ENCODE data around the gene DIDO1. TPM values are rescaled to one million over a fixed set of nuclear protein-coding genes. Genes with fewer than 3 reads are reported as not detected.
"Not testable (repeated sequence)": the region's sequence is repeated elsewhere in the genome, so short reads cannot be mapped to it uniquely, and the experiment has no call there.

The DIDO1 gene
- total RNA-seq, 2 donors from 2014 or later = 38.5 to 44.1 TPM

- intact Hi-C loops (cut with DNase I) = no loop called here
Measured at GRCh38 chr20:62937268-62938104, 11.2 kb upstream of the DIDO1 start.

GRCh38 chr20:62935968-62936585 lies 9.8 kb upstream of the DIDO1 start:
- intact Hi-C loops (cut with DNase I) = no loop called here
- no peak for DNase-seq (ENCODE audit: low spot score)

More at GRCh38 chr20:62937268-62938104, 11.2 kb upstream of the DIDO1 start:
- DNase-seq (ENCODE audit: low spot score) = peak; percentile 99

- DNase-seq (ENCODE audit: low spot score) = no peak
- intact Hi-C loops (cut with DNase I) = no loop called here
Measured at GRCh38 chr20:62935204-62935967, 9.1 kb upstream of the DIDO1 start.

- intact Hi-C loops (cut with DNase I) = no loop called here
- DNase-seq (ENCODE audit: low spot score) = no peak
Measured at GRCh38 chr20:62933966-62934365, 7.7 kb upstream of the DIDO1 start.

- intact Hi-C loops (cut with DNase I) = no loop called here
- DNase-seq (ENCODE audit: low spot score) = no peak
Measured at GRCh38 chr20:62931464-62931863, 5.2 kb upstream of the DIDO1 start.

- intact Hi-C loops (cut with DNase I) = no loop called here
- DNase-seq (ENCODE audit: low spot score) = no peak
Measured at GRCh38 chr20:62929051-62929538, 2.8 kb upstream of the DIDO1 start.

GRCh38 chr20:62928246-62928939 lies 2.1 kb upstream of the DIDO1 start:
- intact Hi-C loops (cut with DNase I) = no loop called here
- no peak for DNase-seq (ENCODE audit: low spot score)

- intact Hi-C loops (cut with DNase I) = no loop called here
- DNase-seq (ENCODE audit: low spot score) = no peak
Measured at GRCh38 chr20:62927128-62927705, 912 bp upstream of the DIDO1 start.

GRCh38 chr20:62925420-62926228 lies 681 bp downstream of the DIDO1 start:
- intact Hi-C loops (cut with DNase I) = no loop called here

GRCh38 chr20:62925076-62925419 lies 1.3 kb downstream of the DIDO1 start:
- no peak for DNase-seq (ENCODE audit: low spot score)
- intact Hi-C loops (cut with DNase I) = no loop called here

More at GRCh38 chr20:62925420-62926228, 681 bp downstream of the DIDO1 start:
- DNase-seq (ENCODE audit: low spot score) = no peak

- no peak for DNase-seq (ENCODE audit: low spot score)
- intact Hi-C loops (cut with DNase I) = no loop called here
Measured at GRCh38 chr20:62924442-62925075, 1.7 kb downstream of the DIDO1 start.

- no peak for DNase-seq (ENCODE audit: low spot score)
- intact Hi-C loops (cut with DNase I) = no loop called here
Measured at GRCh38 chr20:62923669-62924441, 2.5 kb downstream of the DIDO1 start.

GRCh38 chr20:62923059-62923668 lies 3.1 kb downstream of the DIDO1 start:
- DNase-seq (ENCODE audit: low spot score); intact Hi-C loops (cut with DNase I): not testable (repeated sequence)

- DNase-seq (ENCODE audit: low spot score) = no peak
- intact Hi-C loops (cut with DNase I) = no loop called here
Measured at GRCh38 chr20:62922451-62922921, 3.8 kb downstream of the DIDO1 start.

GRCh38 chr20:62921119-62921687 lies 5.1 kb downstream of the DIDO1 start:
- DNase-seq (ENCODE audit: low spot score) = no peak
- intact Hi-C loops (cut with DNase I) = no loop called here

GRCh38 chr20:62920039-62920645 lies 6.2 kb downstream of the DIDO1 start:
- intact Hi-C loops (cut with DNase I) = no loop called here
- DNase-seq (ENCODE audit: low spot score) = peak; percentile 15
